COLO668 (cell line): ENCODE results near the gene GAK.
"Not testable (repeated sequence)": the region's sequence is repeated elsewhere in the genome, so short reads cannot be mapped to it uniquely, and the experiment has no call there.

Source experiments
- DNase-seq: peaks from one replicate; lab custom pipeline; 2025; ENCODE audit not compliant: unreplicated experiment; lab: John Stamatoyannopoulos, UW

The GAK gene

DNA sequence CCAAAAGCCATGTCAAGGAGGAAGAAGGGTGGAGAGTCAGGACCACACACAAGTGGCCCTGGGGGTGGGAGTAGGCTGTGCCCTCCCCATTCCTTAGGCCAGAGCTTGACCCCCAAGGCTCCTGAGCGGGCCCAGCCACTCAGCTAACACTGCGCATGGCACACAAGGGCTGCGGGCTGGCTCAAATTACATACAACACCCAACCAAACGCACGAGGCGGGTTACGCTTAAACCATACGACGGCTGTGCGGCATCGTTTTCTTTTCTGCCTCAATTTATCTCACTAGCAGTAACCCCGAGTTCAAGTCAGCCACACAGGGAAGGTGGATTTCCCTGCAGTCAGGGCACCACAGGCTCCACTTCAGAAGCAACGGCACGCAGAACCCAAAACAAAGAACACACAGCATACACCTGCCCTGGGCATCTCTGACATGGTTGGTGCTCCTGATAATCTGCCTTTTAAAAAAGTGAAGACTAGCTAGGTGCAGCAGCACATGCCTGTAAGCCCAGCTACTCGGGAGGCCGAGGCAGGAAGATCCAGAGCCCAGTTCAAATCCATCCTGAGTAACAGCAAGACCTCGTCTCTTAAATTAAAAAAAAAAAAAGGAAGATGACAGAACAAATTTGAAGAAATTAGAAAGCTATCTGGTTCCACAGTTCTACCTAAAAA, 2.9 kb downstream of the GAK start:
- no peak for DNase-seq

DNA sequence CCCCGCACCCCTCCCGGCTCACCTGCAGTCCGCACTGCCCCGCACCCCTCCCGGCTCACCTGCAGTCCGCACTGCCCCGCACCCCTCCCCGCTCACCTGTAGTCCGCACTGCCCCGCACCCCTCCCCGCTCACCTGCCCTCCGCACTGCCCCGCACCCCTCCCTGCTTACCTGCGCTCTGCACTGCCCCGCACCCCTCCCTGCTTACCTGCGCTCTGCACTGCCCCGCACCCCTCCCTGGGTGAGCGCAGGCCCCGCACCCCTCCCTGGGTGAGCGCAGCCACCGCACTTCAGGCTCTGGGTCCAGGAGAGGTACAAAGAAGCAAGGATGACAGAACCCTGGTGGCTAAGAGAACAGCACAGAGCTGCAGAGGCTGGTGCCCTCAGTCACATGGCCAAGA, 4.5 kb downstream of the GAK start:
- not testable (repeated sequence) for DNase-seq

DNA sequence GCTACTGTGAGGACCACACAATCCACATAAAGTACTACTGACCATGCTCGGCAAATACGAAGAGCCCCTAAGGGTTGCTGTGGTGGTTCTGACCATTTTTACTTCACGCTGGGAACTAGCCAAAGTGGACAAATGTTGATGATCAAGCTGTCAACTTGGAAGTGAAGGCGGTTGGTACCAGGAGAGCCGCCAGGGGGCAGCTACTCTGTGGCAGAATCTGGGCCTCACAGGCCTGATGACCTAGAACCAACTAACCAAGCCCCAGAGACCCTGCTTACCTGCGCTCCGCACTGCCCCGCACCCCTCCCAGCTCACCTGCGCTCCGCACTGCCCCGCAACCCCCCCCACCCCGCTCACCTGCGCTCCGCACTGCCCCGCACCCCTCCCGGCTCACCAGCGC, 5.6 kb downstream of the GAK start:
- peak; percentile 21 for DNase-seq

DNA sequence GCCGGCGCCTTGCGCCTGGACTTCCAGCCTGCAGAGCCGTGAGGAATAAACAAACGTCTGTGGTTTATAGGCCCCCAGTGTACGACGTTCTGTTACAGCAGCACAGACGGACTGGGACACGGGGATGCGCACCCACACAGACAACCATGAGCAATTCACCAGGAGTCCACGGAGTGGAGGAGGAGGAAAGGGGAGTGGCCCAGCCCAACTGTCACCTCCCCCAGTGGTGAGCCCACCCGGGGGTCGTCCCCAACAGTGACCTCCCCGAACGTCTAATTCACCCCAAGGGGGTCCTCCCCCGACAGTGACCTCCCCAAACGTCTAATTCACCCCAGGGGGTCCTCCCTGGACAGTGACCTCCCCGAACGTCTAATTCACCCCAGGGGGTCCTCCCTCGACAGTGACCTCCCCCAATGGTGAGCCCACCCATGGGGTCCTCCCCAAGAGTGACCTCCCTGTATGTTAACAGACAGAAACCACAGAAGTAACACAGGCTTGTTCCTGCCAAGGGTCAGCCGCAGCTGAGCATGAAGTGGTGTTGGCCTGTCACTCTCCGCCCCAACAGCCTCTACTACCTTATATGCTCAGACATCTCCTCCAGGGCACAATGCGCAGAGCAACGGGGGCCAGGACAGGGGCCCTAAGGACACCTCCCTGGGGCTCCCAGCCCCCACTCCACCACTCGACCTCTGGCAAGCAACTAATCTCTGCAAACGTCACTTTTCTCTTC, 6.2 kb downstream of the GAK start:
- no peak for DNase-seq

DNA sequence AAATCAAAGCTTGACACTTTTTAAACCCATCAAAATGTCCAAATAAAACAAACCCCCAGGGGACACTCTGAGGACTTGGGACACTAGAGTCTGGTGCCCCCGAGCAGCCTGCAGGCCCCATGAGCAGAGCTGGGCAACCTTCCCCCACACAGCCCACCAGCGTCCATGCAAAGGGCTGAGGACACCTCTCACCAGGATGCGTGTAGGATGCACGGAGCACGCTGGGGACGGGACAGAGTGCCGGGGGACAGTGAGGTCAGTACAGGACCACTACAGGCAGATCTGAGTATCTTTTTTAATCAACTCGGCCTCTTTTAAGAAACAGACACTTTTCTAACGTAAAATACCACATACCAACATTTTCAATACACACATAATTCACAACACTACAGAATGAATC, 6.9 kb downstream of the GAK start:
- no peak for DNase-seq

DNA sequence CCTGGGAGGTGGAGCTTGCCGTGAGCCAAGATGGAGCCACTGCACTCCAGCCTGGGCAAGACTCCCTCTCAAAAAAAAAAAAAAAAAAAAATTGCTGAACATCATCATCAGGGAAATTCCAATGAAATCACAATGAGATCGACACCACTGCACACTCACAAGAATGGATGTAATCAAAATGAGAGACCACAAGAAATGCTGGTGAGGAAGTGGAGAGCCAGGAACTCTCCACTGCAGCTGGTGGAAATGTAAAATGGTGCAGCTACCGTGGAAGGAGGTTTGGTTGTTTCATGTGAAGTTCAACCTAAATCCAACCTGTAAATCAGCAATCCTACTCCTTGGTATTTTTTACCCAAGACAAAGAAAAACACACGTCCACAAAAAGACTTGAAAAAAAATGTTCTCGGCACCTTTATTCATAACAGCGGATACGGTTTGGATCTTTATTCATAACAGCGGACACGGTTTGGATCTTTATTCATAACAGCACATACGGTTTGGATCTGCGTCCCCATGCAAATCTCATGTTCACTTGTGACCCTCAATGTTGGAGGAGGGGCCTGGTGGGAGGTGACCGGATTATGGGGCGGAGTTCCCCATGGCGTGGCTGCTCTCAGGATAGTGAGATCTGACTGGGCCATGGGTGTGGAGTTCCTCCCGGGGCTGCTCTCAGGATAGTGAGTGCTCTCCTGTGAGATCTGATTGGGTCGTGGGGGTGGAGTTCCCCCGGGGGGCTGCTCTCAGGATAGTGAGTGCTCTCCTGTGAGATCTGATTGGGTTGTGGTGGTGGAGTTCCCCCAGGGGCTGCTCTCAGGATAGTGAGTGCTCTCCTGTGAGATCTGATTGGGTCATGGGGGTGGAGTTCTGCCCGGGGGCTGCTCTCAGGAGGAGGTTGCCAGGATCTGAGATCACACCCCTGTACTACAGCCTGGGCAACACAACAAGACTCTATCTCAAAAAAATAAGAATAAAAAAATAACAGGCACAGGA, 7.7 kb downstream of the GAK start:
- no peak for DNase-seq

DNA sequence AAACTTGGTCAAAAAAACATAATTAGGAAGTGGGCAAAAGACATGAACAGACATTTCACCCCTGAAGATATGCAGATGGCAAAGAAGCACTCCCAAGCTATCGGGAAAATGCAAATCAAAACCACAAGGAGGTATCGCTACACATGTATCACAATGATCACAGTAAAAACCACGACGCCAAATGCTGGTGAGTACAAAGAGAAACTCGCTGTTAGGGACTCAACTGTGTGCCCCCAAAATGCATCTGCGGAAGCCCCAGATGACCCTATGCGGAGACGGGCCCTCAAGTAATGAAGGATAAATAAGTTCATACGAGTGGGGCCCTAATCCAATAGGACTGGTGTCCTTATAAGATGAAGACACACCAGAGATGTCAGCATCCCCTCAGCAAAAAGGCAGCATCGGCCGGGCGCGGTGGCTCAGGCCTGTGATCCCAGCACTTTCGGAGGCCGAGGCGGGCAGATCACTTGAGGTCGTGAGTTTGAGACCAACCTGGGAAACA, 10.2 kb downstream of the GAK start:
- DNase-seq = no peak

DNA sequence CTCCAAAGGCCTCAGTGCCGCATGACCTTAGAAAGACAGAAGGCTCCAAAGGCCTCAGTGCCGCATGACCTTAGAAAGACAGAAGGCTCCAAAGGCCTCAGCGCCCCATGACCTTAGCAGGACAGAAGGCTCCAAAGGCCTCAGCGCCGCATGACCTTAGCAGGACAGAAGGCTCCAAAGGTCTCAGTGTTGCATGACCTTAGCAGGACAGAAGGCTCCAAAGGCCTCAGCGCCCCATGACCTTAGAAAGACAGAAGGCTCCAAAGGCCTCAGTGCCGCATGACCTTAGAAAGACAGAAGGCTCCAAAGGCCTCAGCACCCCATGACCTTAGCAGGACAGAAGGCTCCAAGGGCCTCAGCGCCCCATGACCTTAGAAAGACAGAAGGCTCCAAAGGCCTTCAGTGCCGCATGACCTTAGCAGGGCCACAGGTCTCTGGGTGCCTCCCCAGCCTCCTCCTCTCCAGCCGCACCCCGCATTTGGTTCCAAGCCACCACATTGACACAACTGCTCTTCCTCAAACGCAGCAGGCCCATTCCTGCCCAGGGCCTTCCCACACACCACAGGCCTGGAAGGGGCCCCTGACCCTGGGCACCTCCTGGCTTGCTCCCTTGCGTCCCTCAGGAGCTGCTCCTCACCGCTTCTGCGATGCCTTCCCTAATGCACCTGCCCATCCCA, 13.0 kb downstream of the GAK start:
- not testable (repeated sequence) for DNase-seq

DNA sequence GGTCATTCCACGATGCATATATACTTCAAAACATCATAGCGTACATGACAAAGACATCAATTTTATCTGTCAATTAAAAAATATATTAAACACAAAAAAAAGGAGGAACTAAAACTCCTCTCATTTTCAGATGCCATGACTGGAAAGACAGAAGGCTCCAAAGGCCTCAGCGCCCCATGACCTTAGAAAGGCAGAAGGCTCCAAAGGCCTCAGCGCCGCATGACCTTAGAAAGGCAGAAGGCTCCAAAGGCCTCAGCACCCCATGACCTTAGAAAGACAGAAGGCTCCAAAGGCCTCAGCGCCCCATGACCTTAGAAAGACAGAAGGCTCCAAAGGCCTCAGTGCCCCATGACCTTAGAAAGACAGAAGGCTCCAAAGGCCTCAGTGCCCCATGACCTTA, 13.5 kb downstream of the GAK start:
- DNase-seq = not testable (repeated sequence)

DNA sequence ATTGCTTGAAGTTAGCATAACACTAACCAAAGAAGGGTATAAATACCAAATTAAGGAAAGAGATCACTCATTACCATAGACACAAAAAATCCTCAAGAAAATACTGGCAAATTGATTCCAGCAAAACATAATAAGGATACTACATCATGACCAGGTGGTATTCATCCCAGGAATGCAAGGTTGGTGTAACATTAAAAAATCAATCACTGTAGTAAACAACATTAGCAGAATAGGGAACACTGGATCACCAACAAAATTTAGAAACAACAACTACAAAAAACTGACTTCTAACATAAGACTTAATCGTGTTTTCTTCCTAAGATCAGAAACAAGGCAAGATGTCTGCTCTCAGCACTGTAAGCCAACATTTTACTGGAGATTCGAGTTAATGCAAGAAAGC, 14.1 kb downstream of the GAK start:
- no peak for DNase-seq

DNA sequence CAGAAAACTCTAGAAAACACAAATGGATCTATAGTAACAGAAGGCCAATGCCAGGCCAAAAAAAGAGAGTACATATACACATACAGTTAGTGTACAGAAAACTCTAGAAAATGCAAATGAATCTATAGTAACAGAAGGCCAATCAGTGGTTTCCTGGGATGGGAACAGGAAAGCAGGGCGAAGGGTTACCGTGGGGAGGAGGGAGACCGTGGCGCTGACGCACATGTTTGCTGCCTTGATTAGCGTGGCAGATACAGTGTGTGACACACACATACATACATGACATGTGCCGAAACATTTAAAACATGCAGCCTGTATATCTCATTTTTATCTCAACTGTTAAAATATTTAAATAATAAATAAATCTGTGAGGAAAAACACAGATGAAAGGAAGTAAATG, 14.7 kb downstream of the GAK start:
- DNase-seq = no peak

DNA sequence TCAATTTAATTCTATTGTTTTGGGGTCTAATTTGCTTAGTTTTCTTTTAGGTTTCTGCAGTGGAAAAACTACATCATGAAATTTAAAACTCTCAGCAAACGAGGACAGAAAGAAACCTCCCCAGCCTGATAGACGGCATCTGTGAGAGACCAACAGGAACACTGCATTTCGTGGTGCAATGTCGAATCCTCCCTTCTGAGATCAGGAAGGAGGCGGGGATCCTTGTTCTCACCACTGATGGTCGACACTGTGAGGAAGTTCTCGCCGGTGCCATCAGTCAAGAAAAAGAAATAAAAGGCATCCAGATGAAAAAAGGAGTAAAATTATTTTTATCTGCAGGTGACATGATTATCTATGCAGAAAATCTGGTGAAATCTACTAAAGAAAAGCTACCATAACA, 16.5 kb downstream of the GAK start:
- DNase-seq = no peak

DNA sequence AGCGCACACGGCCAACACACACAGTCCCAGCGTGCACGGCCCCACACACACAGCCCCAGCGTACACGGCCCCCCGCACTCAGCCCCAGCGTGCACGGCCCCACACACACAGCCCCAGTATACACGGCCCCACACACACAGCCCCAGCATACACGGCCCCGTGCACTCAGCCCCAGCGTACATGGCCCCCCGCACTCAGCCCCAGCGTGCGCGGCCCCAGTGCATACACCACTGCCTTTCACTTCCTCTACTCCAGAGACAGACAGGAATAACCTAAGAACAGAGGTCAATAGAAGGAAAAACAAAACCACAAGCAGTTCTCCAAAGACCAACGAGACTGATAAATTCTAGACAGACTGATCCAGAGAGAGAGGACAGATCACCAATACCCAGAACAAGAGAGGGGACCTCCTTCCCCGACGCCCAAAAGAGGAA, 17.1 kb downstream of the GAK start:
- DNase-seq = no peak

DNA sequence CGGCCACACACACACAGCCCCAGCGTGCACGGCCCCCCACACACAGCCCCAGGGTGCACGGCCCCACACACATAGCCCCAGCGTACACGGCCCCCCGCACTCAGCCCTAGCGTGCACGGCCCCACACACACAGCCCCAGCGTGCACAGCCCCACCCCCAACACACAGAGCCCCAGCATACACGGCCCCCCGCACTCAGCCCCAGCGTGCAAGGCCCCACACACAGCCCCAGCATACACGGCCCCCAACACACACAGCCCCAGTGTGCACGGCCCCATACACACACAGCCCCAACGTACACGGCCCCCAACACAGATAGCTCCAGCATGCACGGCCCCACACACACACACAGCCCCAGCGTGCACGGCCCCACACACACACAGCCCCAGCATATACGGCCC, 17.6 kb downstream of the GAK start:
- DNase-seq = no peak

DNA sequence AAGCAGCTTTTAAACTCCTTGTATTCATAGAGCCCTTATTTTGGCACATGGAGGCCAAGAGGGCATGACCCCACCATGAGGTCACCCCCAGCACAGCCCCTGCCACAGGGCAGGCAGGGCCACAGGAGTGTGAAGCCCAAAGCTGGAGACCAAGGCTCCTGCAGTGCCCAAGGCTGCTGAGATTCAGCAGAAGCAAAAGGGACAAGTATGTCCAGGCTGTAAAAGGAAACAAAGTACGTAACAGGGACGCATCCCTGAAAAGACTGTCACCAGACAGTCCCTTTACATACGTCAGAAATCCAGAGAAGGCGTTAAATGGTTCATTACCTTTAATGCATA, 18.9 kb downstream of the GAK start:
- no peak for DNase-seq

DNA sequence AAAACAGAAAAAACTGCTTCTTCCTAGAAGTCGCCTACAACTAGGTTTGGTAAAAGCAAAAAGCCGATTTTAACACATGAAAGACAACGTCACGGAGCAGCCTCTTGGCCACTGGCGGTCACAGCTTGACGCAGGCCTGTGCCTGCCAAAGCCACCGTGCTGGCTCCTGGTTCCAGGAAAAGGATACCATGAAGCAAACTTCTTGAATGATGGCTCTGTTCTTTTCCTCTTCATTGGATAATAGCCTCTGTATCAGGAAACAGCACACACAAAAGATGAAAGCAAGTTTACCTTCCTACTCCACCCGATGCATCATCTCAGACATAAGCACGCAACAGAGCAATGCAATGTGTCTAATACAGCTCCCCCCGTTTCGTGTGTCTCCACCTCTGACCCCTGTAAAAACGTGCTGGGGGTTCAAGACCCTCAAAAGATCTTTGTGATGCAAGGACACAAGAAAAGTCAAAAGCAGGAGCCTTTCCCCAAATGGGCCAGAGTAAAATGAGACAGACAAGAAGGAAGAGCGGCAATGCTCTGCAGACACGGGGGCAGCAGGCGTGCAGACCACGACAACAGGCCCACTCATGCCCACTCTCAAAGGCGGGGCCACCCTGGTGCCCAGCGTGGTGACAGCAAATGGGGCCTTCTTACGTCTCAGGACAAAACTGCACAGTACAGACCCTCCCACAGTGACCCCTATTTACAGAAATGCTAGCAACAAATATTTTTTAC, 19.4 kb downstream of the GAK start:
- no peak for DNase-seq

DNA sequence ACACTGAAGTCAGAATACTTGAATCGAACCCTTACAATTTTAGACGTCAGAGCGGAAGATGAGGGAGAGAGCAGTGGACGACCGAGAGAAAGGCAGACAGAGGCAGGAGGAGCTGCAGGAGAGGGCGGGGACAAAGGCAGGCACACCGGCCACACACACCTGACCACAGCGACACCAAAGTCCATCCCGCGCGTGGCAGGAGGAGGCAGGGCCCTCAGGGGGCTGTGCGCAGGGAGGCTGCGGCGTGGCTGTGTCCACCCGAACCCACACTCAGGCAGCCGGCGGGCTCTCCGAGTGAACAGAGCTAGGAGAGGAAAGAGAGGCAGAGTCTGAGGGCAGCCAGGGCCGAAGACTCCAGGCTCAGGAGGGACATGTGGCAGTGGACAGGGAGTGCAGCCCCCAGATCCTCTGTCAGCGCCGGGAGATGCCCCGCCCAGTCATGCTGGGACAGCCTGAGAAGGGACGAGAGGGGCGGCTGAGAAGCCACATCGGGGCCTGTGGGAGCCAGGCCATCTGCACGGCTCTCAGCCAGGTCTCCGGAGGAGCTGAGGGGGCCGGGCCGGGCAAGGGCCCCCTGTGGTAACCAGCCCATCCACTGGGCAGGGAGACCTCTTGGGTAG, 20.1 kb downstream of the GAK start:
- no peak for DNase-seq

DNA sequence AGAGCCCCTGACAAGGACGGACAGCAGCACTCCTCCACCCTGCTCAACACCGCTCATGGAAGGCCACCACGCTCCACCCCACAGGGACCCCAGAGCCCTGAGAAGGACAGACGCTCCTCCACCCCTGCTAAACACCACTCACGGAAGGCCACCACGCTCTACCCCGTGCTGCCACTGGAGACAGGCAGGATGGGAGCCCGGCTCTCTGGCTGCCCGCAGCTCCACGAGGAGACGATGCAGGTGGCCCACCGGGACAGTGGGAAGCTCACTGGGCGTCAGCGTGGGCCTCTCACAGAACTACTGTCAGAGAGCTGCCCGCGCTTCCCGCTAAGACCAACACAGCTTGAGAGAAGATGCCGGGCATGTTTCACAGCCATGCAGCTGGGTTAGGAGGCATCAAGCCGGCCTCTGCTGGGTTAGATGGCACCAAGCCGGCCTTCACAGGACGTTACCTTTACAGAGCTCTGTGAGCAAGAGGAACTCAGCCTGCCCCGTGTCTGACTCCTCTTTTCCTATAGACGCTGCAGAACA, 20.8 kb downstream of the GAK start:
- DNase-seq = no peak

DNA sequence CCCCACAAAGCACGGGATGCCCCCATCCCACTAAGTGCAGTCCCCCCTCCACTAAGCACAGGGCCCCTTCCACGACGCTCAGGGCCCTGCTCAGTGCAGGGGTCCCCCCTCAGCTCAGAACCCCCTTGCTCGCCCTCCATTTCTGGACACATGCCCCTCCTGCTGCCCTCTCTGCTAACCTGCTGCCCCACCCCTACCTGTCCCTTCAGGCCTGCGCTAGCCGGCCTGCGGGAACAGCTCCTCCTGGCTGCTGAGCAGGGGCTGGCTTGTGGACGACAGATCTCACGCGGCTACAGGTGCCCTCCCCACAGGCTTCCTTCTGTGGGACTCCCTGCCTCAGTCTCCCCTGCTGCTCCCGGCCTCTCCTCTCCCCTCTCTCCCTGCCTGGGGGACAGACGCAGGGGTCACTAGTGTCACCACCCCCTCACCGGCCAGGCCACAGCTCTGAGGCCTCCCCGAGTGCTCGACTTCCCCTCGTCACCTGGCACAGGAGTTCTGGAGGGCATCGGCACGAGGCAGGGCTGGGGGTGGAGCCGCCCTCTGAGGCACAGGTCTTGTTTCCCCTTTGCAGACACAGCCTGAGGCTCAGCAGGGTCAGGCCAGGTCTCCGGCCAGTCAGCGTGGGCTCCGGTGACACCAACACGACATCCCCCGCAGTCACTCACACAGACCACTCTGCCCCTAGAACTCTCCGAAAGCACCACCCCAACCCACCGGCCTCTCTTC, 21.6 kb downstream of the GAK start:
- DNase-seq = no peak
